B cell (primary cell): ENCODE data around the gene AASDHPPT.
"Not testable (repeated sequence)": the region's sequence is repeated elsewhere in the genome, so short reads cannot be mapped to it uniquely, and the experiment has no call there.

ENCODE experiments used
- EZH2 ChIP-seq: IDR thresholded peaks from 2 replicates; pipeline ENCODE4 v1.6.1; 2012; ENCODE audit warnings: borderline replicate concordance, low read depth, mild to moderate bottlenecking, moderate library complexity, low read length; ENCODE audit not compliant: insufficient read depth, poor library complexity, severe bottlenecking
- TF ChIP-seq, protein P1 (sequence below): fragments of 200-600 bp; IDR thresholded peaks from one replicate; pipeline ENCODE4 v1.8.0; 2022; ENCODE audit warnings: antibody characterized with exemption, mild to moderate bottlenecking

DNA sequence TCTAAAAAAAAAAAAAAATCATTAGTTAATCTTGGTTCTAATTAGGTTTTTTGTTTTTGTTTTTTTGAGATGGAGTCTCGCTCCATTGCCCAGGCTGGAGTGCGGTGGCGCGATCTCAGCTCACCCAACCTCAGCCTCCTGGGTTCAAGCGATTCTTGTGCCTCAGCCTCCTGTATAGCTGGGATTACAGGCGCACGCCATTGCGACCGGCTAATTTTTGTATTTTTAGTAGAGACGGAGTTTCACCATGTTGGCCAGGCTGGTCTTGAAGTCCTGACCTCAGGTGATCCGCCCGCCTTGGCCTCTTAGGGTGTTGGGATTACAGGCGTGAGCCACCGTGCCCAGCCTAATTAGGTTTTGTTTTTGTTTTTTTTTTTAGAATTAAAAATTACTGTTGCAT lies 19.1 kb upstream of the AASDHPPT start:
- TF ChIP-seq, protein P1, sequence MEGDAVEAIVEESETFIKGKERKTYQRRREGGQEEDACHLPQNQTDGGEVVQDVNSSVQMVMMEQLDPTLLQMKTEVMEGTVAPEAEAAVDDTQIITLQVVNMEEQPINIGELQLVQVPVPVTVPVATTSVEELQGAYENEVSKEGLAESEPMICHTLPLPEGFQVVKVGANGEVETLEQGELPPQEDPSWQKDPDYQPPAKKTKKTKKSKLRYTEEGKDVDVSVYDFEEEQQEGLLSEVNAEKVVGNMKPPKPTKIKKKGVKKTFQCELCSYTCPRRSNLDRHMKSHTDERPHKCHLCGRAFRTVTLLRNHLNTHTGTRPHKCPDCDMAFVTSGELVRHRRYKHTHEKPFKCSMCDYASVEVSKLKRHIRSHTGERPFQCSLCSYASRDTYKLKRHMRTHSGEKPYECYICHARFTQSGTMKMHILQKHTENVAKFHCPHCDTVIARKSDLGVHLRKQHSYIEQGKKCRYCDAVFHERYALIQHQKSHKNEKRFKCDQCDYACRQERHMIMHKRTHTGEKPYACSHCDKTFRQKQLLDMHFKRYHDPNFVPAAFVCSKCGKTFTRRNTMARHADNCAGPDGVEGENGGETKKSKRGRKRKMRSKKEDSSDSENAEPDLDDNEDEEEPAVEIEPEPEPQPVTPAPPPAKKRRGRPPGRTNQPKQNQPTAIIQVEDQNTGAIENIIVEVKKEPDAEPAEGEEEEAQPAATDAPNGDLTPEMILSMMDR: not testable (repeated sequence)
- TF ChIP-seq EZH2: not testable (repeated sequence)
